Naive thymus-derived CD8-positive, alpha-beta T cell (primary cell): ENCODE measurements around the gene POLR3G. TPM values are rescaled to one million over a fixed set of nuclear protein-coding genes. Genes with fewer than 3 reads are reported as not detected.

Source experiments
- ATAC-seq, 2 donors: fragments of 150-1000 bp; cut with Tn5 transposase in 1 of 2; sonication (Bioruptor Pico), chemical (Tn5 transposase) in 1 of 2; 1 replicate in 1 of 2; 2 replicates in 1 of 2; pipeline ENCODE4 v1.10.0; 2021; ENCODE audit warnings: mild to moderate bottlenecking in 2 of 2, moderate library complexity in 2 of 2
- POLR2A ChIA-PET: fragments of 350-600 bp; sonication (Branson Sonifier 250); formaldehyde crosslinking; loops from one replicate; lab custom pipeline; 2021; ENCODE audit warnings: antibody characterized with exemption; lab: Charles Lee
- DNase-seq, 10 donors: peaks; one replicate each; pipeline versions ENCODE4 v3.0.0 to v3.0.0-alpha.2; 2020 to 2022
- H3K27ac Mint-ChIP-seq, 10 donors: one replicate each; pipeline ENCODE4 v1.8.0; 2020 to 2022; ENCODE audit warnings: mild to moderate bottlenecking in 10 of 10, mixed read lengths in 10 of 10, moderate library complexity in 4 of 10, inconsistent platforms in 1 of 10
- H3K27me3 Mint-ChIP-seq, 5 donors: one replicate each; pipeline ENCODE4 v1.8.0; 2021 to 2022; ENCODE audit warnings: mixed read lengths in 5 of 5
- H3K36me3 Mint-ChIP-seq, 3 donors: one replicate each; pipeline ENCODE4 v1.8.0; 2020 to 2022; ENCODE audit warnings: mixed read lengths in 3 of 3, mild to moderate bottlenecking in 2 of 3, inconsistent platforms in 1 of 3
- H3K4me1 Mint-ChIP-seq, 4 donors: one replicate each; pipeline ENCODE4 v1.8.0; 2021 to 2022; ENCODE audit warnings: mixed read lengths in 4 of 4
- H3K4me3 Mint-ChIP-seq, 10 donors: one replicate each; pipeline ENCODE4 v1.8.0; 2020 to 2022; ENCODE audit warnings: mild to moderate bottlenecking in 10 of 10, mixed read lengths in 10 of 10, moderate library complexity in 6 of 10, inconsistent platforms in 1 of 10
- H3K9me3 Mint-ChIP-seq, 9 donors: one replicate each; pipeline ENCODE4 v1.8.0; 2020 to 2022; ENCODE audit warnings: mixed read lengths in 9 of 9, mild to moderate bottlenecking in 3 of 9, inconsistent platforms in 1 of 9, moderate library complexity in 1 of 9
- polyA plus RNA-seq, 3 donors: library from polyadenylated mRNA; unstranded; fragments of 300-500 nt; fragmentation: Illumina TruSeq; gene quantifications; one replicate each; pipeline ENCODE4 v1.2.3, GENCODE V29; 2021
- total RNA-seq, 8 experiments: library from RNA in 2 of 8; stranded (reverse) in 2 of 8; gene quantifications; one replicate each; pipeline ENCODE4 v1.2.3 and lab custom pipeline; 2021 to 2026

Gene POLR3G, protein sequence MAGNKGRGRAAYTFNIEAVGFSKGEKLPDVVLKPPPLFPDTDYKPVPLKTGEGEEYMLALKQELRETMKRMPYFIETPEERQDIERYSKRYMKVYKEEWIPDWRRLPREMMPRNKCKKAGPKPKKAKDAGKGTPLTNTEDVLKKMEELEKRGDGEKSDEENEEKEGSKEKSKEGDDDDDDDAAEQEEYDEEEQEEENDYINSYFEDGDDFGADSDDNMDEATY
- total RNA-seq (1 to 10 TPM; 3.2 TPM), polyA plus RNA-seq (1 to 10 TPM; 1.9 to 2.8 (median 2.1) TPM), total RNA-seq (lab: John Stamatoyannopoulos, UW) (3.0 to 18.9 (median 4.3) reads per million in 6 experiments)

DNA sequence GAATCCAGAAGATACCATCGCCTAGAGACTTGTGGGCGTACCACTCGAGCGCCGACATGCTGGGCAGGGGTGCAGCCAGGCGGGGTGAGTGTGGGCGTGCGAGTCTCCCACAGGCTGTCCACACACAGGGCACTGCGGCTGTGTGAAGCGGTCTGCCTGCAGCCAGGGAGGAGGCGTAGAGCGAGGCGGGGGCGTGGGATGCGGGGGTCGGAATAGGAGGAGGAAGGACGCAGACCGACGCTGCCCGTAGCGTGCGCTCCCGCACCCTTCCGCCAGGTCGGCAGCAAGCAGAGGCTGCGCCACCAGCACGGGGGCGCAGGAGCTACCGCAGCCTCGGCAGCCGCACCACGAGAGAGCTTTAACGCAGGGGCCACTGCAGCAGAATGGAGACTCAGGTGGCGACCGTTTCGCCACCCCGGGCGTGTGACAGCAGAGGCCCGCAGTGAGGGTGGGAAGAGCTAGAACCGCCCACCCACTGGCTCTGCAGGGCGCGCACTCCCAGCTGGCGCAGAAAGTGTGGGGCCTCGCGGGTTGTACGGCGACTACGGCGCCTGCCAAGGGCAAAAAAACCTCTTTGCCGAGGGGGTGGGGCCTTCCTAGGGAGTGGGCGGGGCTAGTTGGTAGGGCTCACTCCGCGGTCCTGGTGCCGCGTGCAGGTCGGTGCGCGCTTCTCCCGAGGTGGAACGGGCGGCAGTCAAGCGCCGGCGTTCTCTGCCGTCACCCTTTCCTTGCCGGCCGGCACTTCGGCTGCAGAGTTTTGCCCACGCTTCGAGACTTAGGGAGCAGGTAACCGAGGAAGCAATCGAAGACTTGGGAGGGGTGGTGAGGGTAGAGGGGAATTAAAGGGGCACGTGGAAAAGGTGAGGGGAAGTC, at the start of gene POLR3G, which contains the start of gene MBLAC2:
TSS of gene POLR3G (plus strand) at position 630 of the 873 bp plus-strand sequence. CDS start 10,704 bp downstream, outside the sequence.
TSS of gene MBLAC2 (minus strand) at position 537 of the 873 bp plus-strand sequence. CDS start at position 58, 479 bp downstream.
- Mint-ChIP-seq H3K27ac (peak within 1 kb of the TSS; percentile 94 to 98 (median 96)), H3K4me3 (peak within 1 kb of the TSS; percentile 92 to 99 (median 98)), H3K9me3 (peaks cover 0 to 18% (median 7%) of the 10 kb centered on the region in 9 donors), H3K27me3 (no peaks in the 10 kb centered on the region), H3K36me3 (peaks cover 14 to 22% (median 21%) of the 10 kb centered on the region in 3 donors), H3K4me1 (peaks cover 23 to 39% (median 35%) of the 10 kb centered on the region in 4 donors)
- POLR2A ChIA-PET = interaction anchor here (0.8 to 3.5 kb wide), 8 partner anchors 9 to 908 kb away, joined by 3 to 69 read pairs (median 9); partner anchors contain the start of genes ARRDC3, CETN3 and LYSMD3
- ATAC-seq = peak; percentile 84 to 86
- peak; percentile 84 to 96 (median 92) for DNase-seq

DNA sequence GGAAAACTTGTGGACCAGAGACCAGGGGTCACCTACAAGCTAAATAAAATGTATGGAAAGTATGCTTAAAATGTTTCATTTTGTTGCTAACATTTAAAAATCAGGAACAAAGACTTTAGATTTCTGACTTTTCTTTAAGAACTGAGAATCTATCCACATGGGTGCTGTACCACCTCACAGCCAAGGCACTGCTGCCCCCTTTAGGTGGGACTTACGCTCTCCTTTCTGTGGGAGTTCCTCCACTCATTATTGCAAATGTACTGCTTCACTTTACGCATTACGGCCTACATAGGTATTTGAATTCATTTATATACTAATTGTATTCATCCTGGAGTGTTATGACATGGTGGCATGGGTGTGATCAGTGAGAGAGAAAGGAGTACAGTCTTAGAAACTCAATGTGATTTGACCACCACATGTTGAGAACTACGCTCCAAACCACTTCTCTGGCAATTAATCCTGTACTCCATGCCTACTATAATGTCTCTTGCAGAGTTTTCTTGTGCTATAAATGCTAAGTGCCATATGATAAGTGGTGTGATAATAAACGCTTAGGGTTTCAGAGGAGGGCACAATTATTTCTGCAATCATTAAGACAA, 40.4 kb upstream of the POLR3G start:
- POLR2A ChIA-PET = no interaction called here
- Mint-ChIP-seq H3K4me1 (no peaks in the 10 kb centered on the region), H3K36me3 (no peaks in the 10 kb centered on the region), H3K27ac (no peak overlapping the region), H3K27me3 (peaks cover 0 to 9% (median 0%) of the 10 kb centered on the region in 5 donors), H3K9me3 (no peaks in the 10 kb centered on the region), H3K4me3 (no peak overlapping the region)
- ATAC-seq = peak; percentile 70 to 71
- peak; percentile 23 to 72 (median 48) for DNase-seq

GRCh38 chr5:90437663-90438062, 37.0 kb upstream of the POLR3G start:
- ATAC-seq = no peak
- H3K27ac Mint-ChIP-seq = no peak overlapping the region
- POLR2A ChIA-PET = interaction anchor here (1.2 kb wide), 1 partner anchor 92 kb away, joined by 4 read pairs; the partner anchor contains the start of gene LYSMD3
- H3K9me3 Mint-ChIP-seq = no peaks in the 10 kb centered on the region
- H3K27me3 Mint-ChIP-seq = peaks cover 0 to 7% (median 0%) of the 10 kb centered on the region in 5 donors
- no peak overlapping the region for H3K4me3 Mint-ChIP-seq
- H3K4me1 Mint-ChIP-seq = peaks cover 2 to 8% (median 6%) of the 10 kb centered on the region in 4 donors
- no peaks in the 10 kb centered on the region for H3K36me3 Mint-ChIP-seq
- no peak for DNase-seq

- H3K9me3 Mint-ChIP-seq = no peaks in the 10 kb centered on the region
- no peak overlapping the region for H3K4me3 Mint-ChIP-seq
- DNase-seq (no peak), ATAC-seq (no peak)
- peak overlapping the region in 1 of 10 donors; percentile 21 for H3K27ac Mint-ChIP-seq
- H3K27me3 Mint-ChIP-seq = peaks cover 0 to 7% (median 0%) of the 10 kb centered on the region in 5 donors
- POLR2A ChIA-PET = interaction anchor here (1.2 kb wide), 1 partner anchor 92 kb away, joined by 4 read pairs; the partner anchor contains the start of gene LYSMD3
- H3K4me1 Mint-ChIP-seq = peaks cover 2 to 8% (median 6%) of the 10 kb centered on the region in 4 donors
- no peaks in the 10 kb centered on the region for H3K36me3 Mint-ChIP-seq
Measured at GRCh38 chr5:90438100-90438499, 36.6 kb upstream of the POLR3G start.

DNA sequence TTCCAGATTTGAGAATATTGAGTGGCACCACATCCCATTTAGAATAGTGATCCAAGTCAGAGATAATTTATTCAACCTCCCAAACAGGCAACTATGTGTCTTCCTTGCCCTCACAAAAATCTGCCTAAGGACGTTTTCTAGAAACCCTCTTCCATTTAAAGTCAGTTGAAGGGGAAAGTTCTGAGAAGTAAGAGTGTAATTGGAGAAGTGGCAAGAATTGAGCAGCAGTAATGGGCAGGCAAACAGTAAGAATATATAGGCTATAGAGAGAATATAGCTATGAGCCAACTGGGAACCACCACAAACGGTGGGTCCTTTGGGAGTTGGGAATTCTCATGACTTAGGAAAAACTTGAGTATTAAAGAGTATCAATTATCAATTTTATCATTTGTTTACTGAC, 34.0 kb upstream of the POLR3G start:
- peaks cover 0 to 7% (median 3%) of the 10 kb centered on the region in 5 donors for H3K27me3 Mint-ChIP-seq
- H3K36me3 Mint-ChIP-seq = no peaks in the 10 kb centered on the region
- no peaks in the 10 kb centered on the region for H3K9me3 Mint-ChIP-seq
- peak overlapping the region in 9 of 10 donors; percentile 74 to 90 (median 86) for H3K4me3 Mint-ChIP-seq
- DNase-seq = no peak
- peaks cover 2 to 8% (median 6%) of the 10 kb centered on the region in 4 donors for H3K4me1 Mint-ChIP-seq
- POLR2A ChIA-PET = interaction anchor here (1.6 kb wide), 2 partner anchors 34 to 89 kb away, joined by 6 to 8 read pairs; partner anchors contain the start of genes LYSMD3, MBLAC2 and POLR3G
- no peak for ATAC-seq
- peak overlapping the region in 2 of 10 donors; percentile 37 to 60 for H3K27ac Mint-ChIP-seq

GRCh38 chr5:90446961-90447360, 27.7 kb upstream of the POLR3G start:
- H3K36me3 Mint-ChIP-seq = peaks cover 0 to 3% (median 2%) of the 10 kb centered on the region in 3 donors
- POLR2A ChIA-PET = no interaction called here
- DNase-seq (no peak), ATAC-seq (no peak)
- H3K27me3 Mint-ChIP-seq = peaks cover 0 to 5% (median 2%) of the 10 kb centered on the region in 5 donors
- H3K4me3 Mint-ChIP-seq = no peak overlapping the region
- H3K27ac Mint-ChIP-seq = no peak overlapping the region
- peaks cover 0 to 4% (median 0%) of the 10 kb centered on the region in 9 donors for H3K9me3 Mint-ChIP-seq
- no peaks in the 10 kb centered on the region for H3K4me1 Mint-ChIP-seq

- no peak overlapping the region for H3K4me3 Mint-ChIP-seq
Measured at GRCh38 chr5:90461288-90461687, 13.4 kb upstream of the POLR3G start.

GRCh38 chr5:90472783-90473395, 1.8 kb upstream of the POLR3G start:
- no peak for ATAC-seq
- peaks cover 23 to 43% (median 35%) of the 10 kb centered on the region in 4 donors for H3K4me1 Mint-ChIP-seq
- H3K9me3 Mint-ChIP-seq = peaks cover 0 to 33% (median 21%) of the 10 kb centered on the region in 9 donors
- no peaks in the 10 kb centered on the region for H3K27me3 Mint-ChIP-seq
- H3K4me3 Mint-ChIP-seq = peak overlapping the region; percentile 92 to 99 (median 98)
- peaks cover 24 to 37% (median 37%) of the 10 kb centered on the region in 3 donors for H3K36me3 Mint-ChIP-seq
- POLR2A ChIA-PET = interaction anchor here (0.7 to 3.5 kb wide), 4 partner anchors 23 to 908 kb away, joined by 3 to 69 read pairs (median 27); partner anchors contain the start of genes CETN3 and LYSMD3
- H3K27ac Mint-ChIP-seq = peak overlapping the region in 9 of 10 donors; percentile 71 to 98 (median 96)
- peak in 1 of 10 donors; percentile 12 for DNase-seq

More at GRCh38 chr5:90461288-90461687, 13.4 kb upstream of the POLR3G start:
- Mint-ChIP-seq H3K4me1 (peaks cover 0 to 10% (median under 1%) of the 10 kb centered on the region in 4 donors), H3K9me3 (peaks cover 0 to 4% (median 0%) of the 10 kb centered on the region in 9 donors), H3K27me3 (no peaks in the 10 kb centered on the region), H3K36me3 (peaks cover 2 to 26% (median 7%) of the 10 kb centered on the region in 3 donors), H3K27ac (peak overlapping the region in 2 of 10 donors; percentile 10 to 20)
- POLR2A ChIA-PET = interaction anchor here (0.6 kb wide), 1 partner anchor 71 kb away, joined by 3 read pairs; no protein-coding TSS in a partner anchor
- ATAC-seq = no peak
- no peak for DNase-seq

- DNase-seq (peak in 5 of 10 donors; percentile 6 to 49 (median 19)), ATAC-seq (peak in 1 of 2 donors; percentile 5)
- H3K4me3 Mint-ChIP-seq = peak overlapping the region; percentile 92 to 99 (median 98)
- H3K4me1 Mint-ChIP-seq = peaks cover 23 to 41% (median 35%) of the 10 kb centered on the region in 4 donors
- no peaks in the 10 kb centered on the region for H3K27me3 Mint-ChIP-seq
- peak overlapping the region; percentile 94 to 98 (median 96) for H3K27ac Mint-ChIP-seq
- peaks cover 0 to 26% (median 14%) of the 10 kb centered on the region in 9 donors for H3K9me3 Mint-ChIP-seq
- POLR2A ChIA-PET = interaction anchor here (1.1 to 3.5 kb wide), 7 partner anchors 34 to 909 kb away, joined by 3 to 69 read pairs (median 10); partner anchors contain the start of genes ARRDC3, CETN3 and LYSMD3
- H3K36me3 Mint-ChIP-seq = peaks cover 20 to 30% (median 30%) of the 10 kb centered on the region in 3 donors
Measured at GRCh38 chr5:90473396-90474234, 1.0 kb upstream of the POLR3G start.

- POLR2A ChIA-PET = interaction anchor here (1.4 to 3.5 kb wide), 4 partner anchors 36 to 66 kb away, joined by 6 to 69 read pairs (median 29); partner anchors contain the start of genes CETN3 and LYSMD3
- H3K9me3 Mint-ChIP-seq = peaks cover 0 to 7% (median 2%) of the 10 kb centered on the region in 9 donors
- ATAC-seq (no peak), DNase-seq (no peak)
- no peaks in the 10 kb centered on the region for H3K27me3 Mint-ChIP-seq
- peak overlapping the region; percentile 6 to 99 (median 98) for H3K4me3 Mint-ChIP-seq
- H3K36me3 Mint-ChIP-seq = peaks cover 4 to 14% (median 11%) of the 10 kb centered on the region in 3 donors
- peaks cover 21 to 32% (median 31%) of the 10 kb centered on the region in 4 donors for H3K4me1 Mint-ChIP-seq
- peak overlapping the region in 1 of 10 donors; percentile 95 for H3K27ac Mint-ChIP-seq
Measured at GRCh38 chr5:90475436-90475980, 844 bp downstream of the POLR3G start.
